ENCODE results near the gene MRNIP. TPM values are rescaled to one million over a fixed set of nuclear protein-coding genes. Genes with fewer than 3 reads are reported as not detected.

Gene MRNIP
- total RNA-seq, 1 experiment from 2014 or later = 36.2 TPM

DNA sequence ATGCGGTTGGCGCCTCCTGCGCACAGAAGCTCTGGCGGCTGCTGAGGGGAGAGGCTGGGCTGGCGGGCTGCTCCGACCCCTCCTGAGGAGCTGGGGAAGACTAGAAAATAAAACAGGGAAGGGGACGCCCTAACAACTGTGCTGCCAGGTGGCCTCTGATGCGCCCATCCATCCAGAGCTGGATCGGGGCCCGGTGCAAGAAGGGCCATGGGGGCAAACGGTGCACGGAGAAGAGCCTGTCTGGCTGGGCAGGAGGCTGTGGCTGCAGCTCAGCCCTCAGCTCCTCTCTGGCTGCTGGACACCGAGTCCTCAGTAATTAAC is 21.0 kb upstream of the MRNIP start:
- Histone ChIP-seq H3K9ac (ENCODE audit: low read length) (no peak overlapping the region), H3K9me3 (ENCODE audit: control insufficient read depth in 1 of 2, insufficient read depth in 1 of 2, low read depth in 1 of 2, low read length in 2 of 2) (peaks cover 17 to 19% of the 10 kb centered on the region in 2 experiments; a peak in 3 of 4 replicates), H3K4me2 (ENCODE audit: low read length) (no peak overlapping the region), H3K9me2 (ENCODE audit: insufficient read depth) (no peaks in the 10 kb centered on the region), H3K36me3 (ENCODE audit: control insufficient read depth in 1 of 2, insufficient read depth in 2 of 2, low read length in 2 of 2) (peaks cover 31 to 37% of the 10 kb centered on the region in 2 experiments), H3K27ac (ENCODE audit: low read depth, low read length) (no peak overlapping the region), H3K79me2 (ENCODE audit: insufficient read depth, low read length) (no peaks in the 10 kb centered on the region), H3K4me1 (ENCODE audit: control insufficient read depth in 1 of 2, insufficient read depth in 2 of 2, low read length in 2 of 2) (no peaks in the 10 kb centered on the region), H2AFZ (ENCODE audit: low read depth, low read length, poor library complexity, severe bottlenecking) (no peak overlapping the region), H3K4me3 (replicated peaks in 1 of 2; ENCODE audit: low read depth in 1 of 2, low read length in 2 of 2) (no peak overlapping the region), H4K20me1 (ENCODE audit: insufficient read depth) (no peaks in the 10 kb centered on the region), H3K27me3 (ENCODE audit: insufficient read depth, low read length) (no peaks in the 10 kb centered on the region)
- ChIA-PET CTCF (no interaction called here), RAD21 (ENCODE audit: low non-redundant PET in 1 of 2, low total read pairs in 2 of 2, uncharacterized antibody in 2 of 2, unreplicated experiment in 2 of 2) (no interaction called here), POLR2A (no interaction called here)
- DNase-seq (ENCODE audit: low read depth, low spot score) = no peak
- TF ChIP-seq POLR2A (IDR thresholded peaks at IDR 0.05; ENCODE audit: borderline replicate concordance, extremely low read depth, insufficient read depth, insufficient read length) (no peak), CEBPB (IDR thresholded peaks at IDR 0.05; ENCODE audit: low read depth) (no peak), ZFX (IDR thresholded peaks at IDR 0.05) (no peak), EZH2phosphoT487 (IDR thresholded peaks at IDR 0.05; ENCODE audit: borderline replicate concordance) (no peak), POLR2AphosphoS5 (IDR thresholded peaks at IDR 0.05; ENCODE audit: low read depth, low read length) (no peak)
- BruUV-seq (replicated peaks) = no TSS peak
- ATAC-seq = no peak
- intact Hi-C loops (cut with micrococcal nuclease) = no loop called here

DNA sequence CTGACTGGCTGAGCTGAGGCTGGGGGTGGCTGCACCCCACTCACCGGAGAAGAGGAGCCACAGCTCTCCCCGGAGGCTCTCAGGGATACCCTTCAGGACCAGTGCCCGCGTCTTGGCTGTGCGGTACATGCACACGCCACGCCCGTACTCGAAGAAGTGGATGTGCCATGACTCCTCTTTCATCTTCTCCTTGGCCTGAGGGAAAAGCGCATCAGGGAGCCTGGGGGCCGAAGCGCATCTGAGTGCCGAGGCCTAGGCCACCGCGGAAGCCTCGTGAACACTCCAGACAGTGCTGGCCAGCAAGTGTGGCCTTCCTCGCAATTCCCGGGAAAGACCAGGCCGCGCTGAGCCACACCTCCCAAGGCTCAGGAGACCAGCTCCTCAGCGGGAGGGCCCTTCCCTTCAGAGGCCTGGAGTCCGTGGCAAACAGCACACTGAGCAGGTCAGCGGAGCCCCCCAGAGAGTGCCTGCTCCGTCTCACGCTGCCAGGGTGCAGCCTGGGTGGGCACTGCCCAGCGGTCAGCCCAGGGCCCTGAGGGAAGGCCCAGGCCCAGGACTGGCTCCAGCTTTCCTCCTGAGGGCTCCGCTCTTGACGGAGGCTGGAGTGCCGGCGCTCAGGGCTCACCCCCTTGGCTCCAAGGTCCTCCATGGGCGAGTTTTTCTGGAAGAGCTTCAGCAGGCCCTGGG is 20.5 kb upstream of the MRNIP start:
- Histone ChIP-seq H3K9ac (ENCODE audit: low read length) (no peak overlapping the region), H3K27ac (ENCODE audit: low read depth, low read length) (no peak overlapping the region), H4K20me1 (ENCODE audit: insufficient read depth) (no peaks in the 10 kb centered on the region), H2AFZ (ENCODE audit: low read depth, low read length, poor library complexity, severe bottlenecking) (no peak overlapping the region), H3K27me3 (ENCODE audit: insufficient read depth, low read length) (no peaks in the 10 kb centered on the region), H3K79me2 (ENCODE audit: insufficient read depth, low read length) (no peaks in the 10 kb centered on the region), H3K9me3 (ENCODE audit: control insufficient read depth in 1 of 2, insufficient read depth in 1 of 2, low read depth in 1 of 2, low read length in 2 of 2) (peaks cover 12 to 19% of the 10 kb centered on the region in 2 experiments; a peak in 3 of 4 replicates), H3K4me3 (replicated peaks in 1 of 2; ENCODE audit: low read depth in 1 of 2, low read length in 2 of 2) (no peak overlapping the region), H3K36me3 (ENCODE audit: control insufficient read depth in 1 of 2, insufficient read depth in 2 of 2, low read length in 2 of 2) (peaks cover 26 to 36% of the 10 kb centered on the region in 2 experiments), H3K4me1 (ENCODE audit: control insufficient read depth in 1 of 2, insufficient read depth in 2 of 2, low read length in 2 of 2) (no peaks in the 10 kb centered on the region), H3K4me2 (ENCODE audit: low read length) (no peak overlapping the region), H3K9me2 (ENCODE audit: insufficient read depth) (no peaks in the 10 kb centered on the region)
- CTCF ChIA-PET = no interaction called here
- ATAC-seq (no peak), DNase-seq (ENCODE audit: low read depth, low spot score) (no peak)
- intact Hi-C loops (cut with micrococcal nuclease) = no loop called here
- RAD21 ChIA-PET (ENCODE audit: low non-redundant PET in 1 of 2, low total read pairs in 2 of 2, uncharacterized antibody in 2 of 2, unreplicated experiment in 2 of 2) = no interaction called here
- POLR2A ChIA-PET = no interaction called here
- BruUV-seq (replicated peaks) = no TSS peak
- TF ChIP-seq, protein P1, sequence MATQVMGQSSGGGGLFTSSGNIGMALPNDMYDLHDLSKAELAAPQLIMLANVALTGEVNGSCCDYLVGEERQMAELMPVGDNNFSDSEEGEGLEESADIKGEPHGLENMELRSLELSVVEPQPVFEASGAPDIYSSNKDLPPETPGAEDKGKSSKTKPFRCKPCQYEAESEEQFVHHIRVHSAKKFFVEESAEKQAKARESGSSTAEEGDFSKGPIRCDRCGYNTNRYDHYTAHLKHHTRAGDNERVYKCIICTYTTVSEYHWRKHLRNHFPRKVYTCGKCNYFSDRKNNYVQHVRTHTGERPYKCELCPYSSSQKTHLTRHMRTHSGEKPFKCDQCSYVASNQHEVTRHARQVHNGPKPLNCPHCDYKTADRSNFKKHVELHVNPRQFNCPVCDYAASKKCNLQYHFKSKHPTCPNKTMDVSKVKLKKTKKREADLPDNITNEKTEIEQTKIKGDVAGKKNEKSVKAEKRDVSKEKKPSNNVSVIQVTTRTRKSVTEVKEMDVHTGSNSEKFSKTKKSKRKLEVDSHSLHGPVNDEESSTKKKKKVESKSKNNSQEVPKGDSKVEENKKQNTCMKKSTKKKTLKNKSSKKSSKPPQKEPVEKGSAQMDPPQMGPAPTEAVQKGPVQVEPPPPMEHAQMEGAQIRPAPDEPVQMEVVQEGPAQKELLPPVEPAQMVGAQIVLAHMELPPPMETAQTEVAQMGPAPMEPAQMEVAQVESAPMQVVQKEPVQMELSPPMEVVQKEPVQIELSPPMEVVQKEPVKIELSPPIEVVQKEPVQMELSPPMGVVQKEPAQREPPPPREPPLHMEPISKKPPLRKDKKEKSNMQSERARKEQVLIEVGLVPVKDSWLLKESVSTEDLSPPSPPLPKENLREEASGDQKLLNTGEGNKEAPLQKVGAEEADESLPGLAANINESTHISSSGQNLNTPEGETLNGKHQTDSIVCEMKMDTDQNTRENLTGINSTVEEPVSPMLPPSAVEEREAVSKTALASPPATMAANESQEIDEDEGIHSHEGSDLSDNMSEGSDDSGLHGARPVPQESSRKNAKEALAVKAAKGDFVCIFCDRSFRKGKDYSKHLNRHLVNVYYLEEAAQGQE (IDR thresholded peaks at IDR 0.05; ENCODE audit: low read depth) = no peak
- no peak for TF ChIP-seq YY1 (IDR thresholded peaks at IDR 0.05; ENCODE audit: extremely low read depth, insufficient replicate concordance, low read depth, low read length)
- no peak for TF ChIP-seq POLR2A (IDR thresholded peaks at IDR 0.05; ENCODE audit: borderline replicate concordance, extremely low read depth, insufficient read depth, insufficient read length)
- no peak for TF ChIP-seq ZNF274 (IDR thresholded peaks at IDR 0.05; ENCODE audit: low read depth, low read length)
- TF ChIP-seq ZFX (IDR thresholded peaks at IDR 0.05) = no peak
- no peak for TF ChIP-seq SP1 (IDR thresholded peaks at IDR 0.05; ENCODE audit: low read depth)
- TF ChIP-seq, protein P2, sequence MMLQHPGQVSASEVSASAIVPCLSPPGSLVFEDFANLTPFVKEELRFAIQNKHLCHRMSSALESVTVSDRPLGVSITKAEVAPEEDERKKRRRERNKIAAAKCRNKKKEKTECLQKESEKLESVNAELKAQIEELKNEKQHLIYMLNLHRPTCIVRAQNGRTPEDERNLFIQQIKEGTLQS (IDR thresholded peaks at IDR 0.05) = no peak
- TF ChIP-seq, protein P3, sequence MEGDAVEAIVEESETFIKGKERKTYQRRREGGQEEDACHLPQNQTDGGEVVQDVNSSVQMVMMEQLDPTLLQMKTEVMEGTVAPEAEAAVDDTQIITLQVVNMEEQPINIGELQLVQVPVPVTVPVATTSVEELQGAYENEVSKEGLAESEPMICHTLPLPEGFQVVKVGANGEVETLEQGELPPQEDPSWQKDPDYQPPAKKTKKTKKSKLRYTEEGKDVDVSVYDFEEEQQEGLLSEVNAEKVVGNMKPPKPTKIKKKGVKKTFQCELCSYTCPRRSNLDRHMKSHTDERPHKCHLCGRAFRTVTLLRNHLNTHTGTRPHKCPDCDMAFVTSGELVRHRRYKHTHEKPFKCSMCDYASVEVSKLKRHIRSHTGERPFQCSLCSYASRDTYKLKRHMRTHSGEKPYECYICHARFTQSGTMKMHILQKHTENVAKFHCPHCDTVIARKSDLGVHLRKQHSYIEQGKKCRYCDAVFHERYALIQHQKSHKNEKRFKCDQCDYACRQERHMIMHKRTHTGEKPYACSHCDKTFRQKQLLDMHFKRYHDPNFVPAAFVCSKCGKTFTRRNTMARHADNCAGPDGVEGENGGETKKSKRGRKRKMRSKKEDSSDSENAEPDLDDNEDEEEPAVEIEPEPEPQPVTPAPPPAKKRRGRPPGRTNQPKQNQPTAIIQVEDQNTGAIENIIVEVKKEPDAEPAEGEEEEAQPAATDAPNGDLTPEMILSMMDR (IDR thresholded peaks at IDR 0.05 in 2 of 3, conservative IDR thresholded peaks at IDR 0.05 in 1 of 3; ENCODE audit: borderline replicate concordance in 1 of 3, insufficient read depth in 1 of 3, low read depth in 2 of 3, low read length in 2 of 3) = no peak
- no peak for TF ChIP-seq TCF7L2 (IDR thresholded peaks at IDR 0.05; ENCODE audit: borderline replicate concordance, extremely low read depth, insufficient read depth, insufficient read length)
- TF ChIP-seq ELF1 (IDR thresholded peaks at IDR 0.05; ENCODE audit: borderline replicate concordance, low read depth) = no peak
- no peak for TF ChIP-seq EGR1 (IDR thresholded peaks at IDR 0.05; ENCODE audit: low read depth)
- no peak for TF ChIP-seq CBX3 (IDR thresholded peaks at IDR 0.05; ENCODE audit: low read depth)
- TF ChIP-seq EZH2phosphoT487 (IDR thresholded peaks at IDR 0.05; ENCODE audit: borderline replicate concordance) = no peak
